ENCODE results near the gene PSMB11. TPM values are rescaled to one million over a fixed set of nuclear protein-coding genes. Genes with fewer than 3 reads are reported as not detected.
"Not testable (repeated sequence)": the region's sequence is repeated elsewhere in the genome, so short reads cannot be mapped to it uniquely, and the experiment has no call there.

The PSMB11 gene, protein sequence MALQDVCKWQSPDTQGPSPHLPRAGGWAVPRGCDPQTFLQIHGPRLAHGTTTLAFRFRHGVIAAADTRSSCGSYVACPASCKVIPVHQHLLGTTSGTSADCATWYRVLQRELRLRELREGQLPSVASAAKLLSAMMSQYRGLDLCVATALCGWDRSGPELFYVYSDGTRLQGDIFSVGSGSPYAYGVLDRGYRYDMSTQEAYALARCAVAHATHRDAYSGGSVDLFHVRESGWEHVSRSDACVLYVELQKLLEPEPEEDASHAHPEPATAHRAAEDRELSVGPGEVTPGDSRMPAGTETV
- total RNA-seq, result not detected

- no peak for DNase-seq (ENCODE audit: low read depth in 2 of 3, low spot score in 2 of 3)
These were observed at the start of gene PSMB11 for GRCh38 chr14:23042162-23042965. PSMB11 (plus strand) TSS chr14:23042212; CDS start chr14:23042226, 14 bp downstream.

GRCh38 chr14:22993517-22993916, 48.5 kb upstream of the PSMB11 start:
- DNase-seq (ENCODE audit: low read depth in 2 of 3, low spot score in 2 of 3), result no peak

DNA sequence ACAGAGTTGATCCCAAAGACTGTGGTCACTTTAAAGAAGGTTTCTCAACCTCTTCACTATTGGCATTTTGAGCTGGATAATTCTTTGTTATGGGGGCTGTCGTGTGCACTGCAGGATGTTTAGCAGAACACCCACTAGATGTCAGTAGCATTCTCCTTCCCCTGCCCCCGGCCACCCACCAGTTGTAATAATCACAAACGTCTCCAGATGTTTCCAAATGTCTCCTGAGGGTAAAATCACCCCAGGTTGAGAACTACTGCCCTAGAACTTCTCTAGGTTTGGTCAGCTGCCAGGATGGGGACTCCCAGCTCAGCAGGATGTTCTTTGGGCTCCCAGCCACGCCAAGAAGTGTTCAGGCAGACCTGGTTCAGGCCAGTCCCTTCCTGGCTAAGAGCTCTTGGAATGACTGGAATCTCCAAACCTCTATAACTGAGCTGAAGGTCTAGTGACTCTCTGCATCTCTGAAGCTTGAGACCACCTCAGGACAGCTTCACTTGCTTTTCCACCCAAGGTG, 47.2 kb upstream of the PSMB11 start:
- peak in 2 of 3 donors; percentile 42 to 65 for DNase-seq (ENCODE audit: low read depth in 2 of 3, low spot score in 2 of 3)

- no peak for DNase-seq (ENCODE audit: low read depth in 2 of 3, low spot score in 2 of 3)
These were observed 46.0 kb upstream of the PSMB11 start for GRCh38 chr14:22995889-22996625.

- DNase-seq (ENCODE audit: low read depth in 2 of 3, low spot score in 2 of 3), result no peak
These were observed 45.0 kb upstream of the PSMB11 start for GRCh38 chr14:22996768-22997654.

GRCh38 chr14:22997676-22998323, 44.2 kb upstream of the PSMB11 start:
- no peak for DNase-seq (ENCODE audit: low read depth in 2 of 3, low spot score in 2 of 3)

DNA sequence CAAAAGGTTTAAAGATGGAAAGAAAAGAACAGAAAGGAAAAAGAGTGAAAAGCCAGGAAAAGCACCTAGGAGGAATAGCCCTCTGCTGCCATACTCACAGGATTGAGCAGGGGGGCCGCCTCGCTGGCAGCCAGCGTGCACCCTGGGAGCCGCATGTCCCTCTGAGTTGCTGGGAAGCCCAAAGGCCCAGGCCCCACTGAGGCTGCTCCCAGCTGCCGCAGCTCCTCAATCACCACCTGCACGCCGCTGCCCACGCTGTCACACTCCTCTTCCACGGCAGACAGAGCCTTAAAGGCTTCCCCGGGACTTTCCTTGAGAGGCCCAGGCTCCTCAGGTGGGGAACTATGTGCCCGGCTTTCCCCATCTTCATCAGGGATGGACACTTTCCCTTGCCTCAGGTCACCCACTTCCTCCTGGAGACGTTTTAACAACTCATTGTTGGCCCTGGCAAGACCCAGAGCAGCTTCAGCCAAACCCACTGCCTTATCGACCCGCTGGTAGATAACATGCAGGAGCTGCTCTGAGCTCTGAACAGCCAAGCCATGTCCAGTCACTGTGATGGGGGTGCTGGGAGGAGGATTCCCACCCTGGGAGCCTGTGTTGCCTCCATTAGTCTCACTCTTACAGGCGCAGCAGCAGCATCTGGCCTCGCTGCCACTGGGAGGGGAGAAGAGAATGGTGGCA, 43.5 kb upstream of the PSMB11 start:
- DNase-seq (ENCODE audit: low read depth in 2 of 3, low spot score in 2 of 3), result no peak

- no peak for DNase-seq (ENCODE audit: low read depth in 2 of 3, low spot score in 2 of 3)
These were observed 41.2 kb upstream of the PSMB11 start for GRCh38 chr14:23000860-23001259.

DNA sequence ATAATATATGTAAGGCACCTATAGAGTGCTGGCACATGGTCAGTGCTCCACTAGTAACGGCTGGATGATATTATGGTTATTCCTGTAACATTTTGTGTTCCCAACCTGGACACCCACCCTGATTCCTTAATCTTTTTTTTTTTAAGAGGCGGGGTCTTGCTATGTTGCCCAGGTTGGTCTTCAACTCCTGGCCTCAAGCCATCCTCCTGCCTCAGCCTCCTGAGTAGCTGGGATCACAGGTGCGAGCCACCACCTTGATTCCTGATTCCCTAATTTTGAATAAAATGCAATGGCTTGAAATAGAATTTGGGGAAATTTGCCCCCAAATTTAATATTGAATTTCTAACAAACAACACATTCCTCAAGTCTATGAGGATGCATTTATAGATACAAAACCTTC, 39.4 kb upstream of the PSMB11 start:
- no peak for DNase-seq (ENCODE audit: low read depth in 2 of 3, low spot score in 2 of 3)

GRCh38 chr14:23004274-23004673, 37.7 kb upstream of the PSMB11 start:
- DNase-seq (ENCODE audit: low read depth in 2 of 3, low spot score in 2 of 3), result not testable (repeated sequence)

GRCh38 chr14:23005451-23006187, 36.4 kb upstream of the PSMB11 start:
- DNase-seq (ENCODE audit: low read depth in 2 of 3, low spot score in 2 of 3), result no peak

- DNase-seq (ENCODE audit: low read depth in 2 of 3, low spot score in 2 of 3), result no peak
These were observed 35.9 kb upstream of the PSMB11 start for GRCh38 chr14:23006188-23006534.

DNA sequence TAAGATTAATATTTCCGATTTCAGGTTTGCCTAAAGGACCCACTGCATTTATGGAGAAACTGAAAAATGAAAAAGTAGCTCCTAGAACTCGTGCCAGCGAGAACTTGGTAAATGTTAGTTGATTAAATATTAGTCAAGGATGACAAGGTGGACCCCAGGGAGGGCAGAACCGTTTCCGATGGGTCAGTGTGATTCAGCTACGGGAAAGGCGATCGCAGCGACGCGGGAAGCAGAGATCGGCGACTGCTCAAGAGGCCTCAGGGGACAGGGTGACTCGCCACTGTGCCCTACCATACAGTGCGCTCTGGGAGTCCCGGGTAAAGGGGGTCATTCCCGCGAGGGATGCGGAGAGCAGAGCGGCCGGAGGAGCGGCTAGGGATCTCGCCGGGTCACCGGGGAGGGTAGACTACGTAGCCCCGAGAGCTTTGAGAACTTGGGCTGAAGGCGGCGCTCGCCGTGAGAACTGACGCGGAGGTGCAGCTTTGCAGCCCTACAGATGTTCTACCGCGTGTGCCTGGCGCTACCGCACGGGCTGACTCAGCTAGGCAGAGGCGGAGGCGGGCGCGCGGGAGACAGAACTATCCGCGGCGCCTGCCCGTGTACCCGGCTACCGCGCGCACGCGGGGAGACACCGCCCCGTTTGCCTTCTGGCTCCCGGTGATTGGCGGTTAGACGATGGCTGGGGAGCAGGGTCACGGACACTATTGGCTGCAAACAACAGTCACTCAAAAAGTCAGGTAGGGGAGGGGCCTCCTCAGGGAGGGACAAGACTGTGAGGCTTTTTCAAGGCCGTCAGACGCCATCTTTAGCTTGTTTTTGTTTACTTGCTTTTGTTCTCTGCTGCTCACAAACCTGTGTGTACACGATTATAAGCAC, 35.2 kb upstream of the PSMB11 start:
- peak; percentile 87 to 99 (median 98) for DNase-seq (ENCODE audit: low read depth in 2 of 3, low spot score in 2 of 3)

DNA sequence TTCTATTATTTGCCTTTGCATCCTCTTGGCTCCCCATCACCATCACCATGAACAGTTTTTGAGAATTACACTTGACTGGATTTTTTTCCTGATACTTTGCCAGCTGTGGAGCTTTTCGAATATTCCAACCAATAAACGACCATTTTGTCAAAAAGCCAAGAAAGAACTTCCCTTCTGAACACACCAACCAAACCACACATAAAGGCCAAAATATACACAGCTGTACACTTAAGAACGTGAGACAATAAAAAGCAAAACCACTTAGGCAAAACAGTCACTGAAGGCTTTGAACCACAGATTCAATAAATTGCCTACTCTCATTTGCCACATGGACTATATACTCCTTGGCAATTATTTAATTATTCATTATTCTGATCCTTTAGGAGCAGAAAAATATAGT, 33.2 kb upstream of the PSMB11 start:
- DNase-seq (ENCODE audit: low read depth in 2 of 3, low spot score in 2 of 3), result no peak

DNA sequence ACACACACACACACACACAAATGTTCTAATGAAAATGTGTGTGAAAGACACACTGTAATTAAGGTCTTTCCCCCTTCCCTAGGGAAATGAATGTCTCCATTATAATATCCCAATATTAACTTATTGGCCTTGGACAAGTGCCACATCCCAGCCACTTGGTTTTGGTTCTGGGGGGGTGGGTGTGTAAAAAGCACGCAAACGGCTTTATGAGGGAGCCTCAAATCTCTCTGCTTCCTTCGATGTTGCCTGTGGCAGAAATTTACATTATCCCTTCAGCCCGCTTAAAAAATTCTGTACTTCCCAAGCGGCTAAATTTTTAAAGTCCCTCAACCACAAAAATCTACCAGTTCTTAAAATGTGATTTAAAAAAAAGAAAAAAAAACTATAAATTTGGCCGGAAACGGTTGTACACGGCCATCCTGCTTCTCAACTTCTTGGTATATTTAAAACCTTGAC, 32.5 kb upstream of the PSMB11 start:
- no peak for DNase-seq (ENCODE audit: low read depth in 2 of 3, low spot score in 2 of 3)

DNA sequence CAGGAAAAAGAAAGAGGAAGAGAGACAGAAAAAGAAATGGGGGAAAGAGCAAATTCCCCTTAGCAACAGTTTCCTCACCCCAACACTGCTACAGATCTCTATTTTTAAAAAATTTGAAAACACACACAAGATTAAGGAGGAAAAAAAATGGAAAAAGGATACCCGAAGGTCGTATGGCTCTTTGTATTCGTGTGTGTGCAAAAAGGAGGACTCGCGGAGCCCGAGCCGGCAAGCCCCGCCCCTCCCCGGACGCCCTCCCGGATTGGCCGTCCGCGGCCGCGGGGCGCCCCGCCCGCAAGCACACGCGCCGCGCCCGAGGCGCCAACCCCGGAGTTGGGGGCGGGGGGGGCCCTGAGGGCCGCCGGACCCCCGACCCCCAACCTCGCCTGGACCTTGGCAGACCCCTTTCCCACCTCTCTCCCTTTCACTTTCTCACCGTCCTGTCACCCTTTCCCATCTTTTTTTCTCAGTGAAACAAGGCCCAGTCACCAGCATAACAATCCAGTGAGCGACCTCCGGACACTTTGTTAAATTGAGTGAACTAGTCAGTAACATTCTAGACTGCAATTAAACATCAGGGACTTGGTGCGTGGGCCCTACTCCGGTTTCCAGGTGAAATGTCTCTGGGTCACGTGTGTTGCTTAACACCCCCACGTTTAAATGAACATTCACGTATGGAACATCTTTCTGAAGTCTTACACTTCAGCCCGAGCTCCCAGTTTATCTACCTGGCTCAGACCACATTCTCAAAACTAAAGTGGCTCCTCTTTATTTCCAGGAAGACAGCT, 31.9 kb upstream of the PSMB11 start, which contains the start of gene C14orf93:
Gene C14orf93 (minus strand): TSS at position 205 of the 788 bp plus-strand sequence. CDS start 11,120 bp downstream, outside the sequence.
- DNase-seq (ENCODE audit: low read depth in 2 of 3, low spot score in 2 of 3), result peak in 2 of 3 donors; percentile 73 to 76
